ENCODE data around the gene FAM241B. TPM values are rescaled to one million over a fixed set of nuclear protein-coding genes. Genes with fewer than 3 reads are reported as not detected.

The FAM241B gene
- total RNA-seq, 2 donors from 2014 or later, result 0.66 to 1.8 TPM

- ATAC-seq, result no peak
- Histone ChIP-seq H3K27me3 (no peaks in the 10 kb centered on the region), H3K4me1 (no peaks in the 10 kb centered on the region), H3K27ac (no peak overlapping the region), H3K36me3 (replicated peaks in 1 of 2; ENCODE audit: insufficient read depth in 1 of 2, low read depth in 2 of 2) (no peaks in the 10 kb centered on the region), H3K9me3 (no peaks in the 10 kb centered on the region), H3K4me3 (no peak overlapping the region)
- intact Hi-C loops (cut with DNase I), result no loop called here
- 16 to 23% methylated on average over 3 of the region's 3 CpGs for WGBS, 2 donors
- TF ChIP-seq POLR2A (IDR thresholded peaks at IDR 0.05), result no peak
- TF ChIP-seq, protein P1, sequence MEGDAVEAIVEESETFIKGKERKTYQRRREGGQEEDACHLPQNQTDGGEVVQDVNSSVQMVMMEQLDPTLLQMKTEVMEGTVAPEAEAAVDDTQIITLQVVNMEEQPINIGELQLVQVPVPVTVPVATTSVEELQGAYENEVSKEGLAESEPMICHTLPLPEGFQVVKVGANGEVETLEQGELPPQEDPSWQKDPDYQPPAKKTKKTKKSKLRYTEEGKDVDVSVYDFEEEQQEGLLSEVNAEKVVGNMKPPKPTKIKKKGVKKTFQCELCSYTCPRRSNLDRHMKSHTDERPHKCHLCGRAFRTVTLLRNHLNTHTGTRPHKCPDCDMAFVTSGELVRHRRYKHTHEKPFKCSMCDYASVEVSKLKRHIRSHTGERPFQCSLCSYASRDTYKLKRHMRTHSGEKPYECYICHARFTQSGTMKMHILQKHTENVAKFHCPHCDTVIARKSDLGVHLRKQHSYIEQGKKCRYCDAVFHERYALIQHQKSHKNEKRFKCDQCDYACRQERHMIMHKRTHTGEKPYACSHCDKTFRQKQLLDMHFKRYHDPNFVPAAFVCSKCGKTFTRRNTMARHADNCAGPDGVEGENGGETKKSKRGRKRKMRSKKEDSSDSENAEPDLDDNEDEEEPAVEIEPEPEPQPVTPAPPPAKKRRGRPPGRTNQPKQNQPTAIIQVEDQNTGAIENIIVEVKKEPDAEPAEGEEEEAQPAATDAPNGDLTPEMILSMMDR (IDR thresholded peaks at IDR 0.05), result no peak
- DNase-seq, result no peak
These were observed 41.7 kb upstream of the FAM241B start for GRCh38 chr10:69588358-69588757.

- 45 to 63% methylated on average over 5 of the region's 5 CpGs for WGBS, 2 donors
- intact Hi-C loops (cut with DNase I), result no loop called here
- TF ChIP-seq, protein P1 (IDR thresholded peaks at IDR 0.05), result no peak
- TF ChIP-seq POLR2A (IDR thresholded peaks at IDR 0.05), result no peak
- H3K27me3 ChIP-seq, result no peaks in the 10 kb centered on the region
- no peaks in the 10 kb centered on the region for H3K9me3 ChIP-seq
- H3K4me1 ChIP-seq, result no peaks in the 10 kb centered on the region
- no peaks in the 10 kb centered on the region for H3K36me3 ChIP-seq (replicated peaks in 1 of 2; ENCODE audit: insufficient read depth in 1 of 2, low read depth in 2 of 2)
- no peak overlapping the region for H3K27ac ChIP-seq
- ATAC-seq (no peak), DNase-seq (no peak)
- H3K4me3 ChIP-seq, result no peak overlapping the region
These were observed 29.2 kb upstream of the FAM241B start for GRCh38 chr10:69600761-69601330.

DNA sequence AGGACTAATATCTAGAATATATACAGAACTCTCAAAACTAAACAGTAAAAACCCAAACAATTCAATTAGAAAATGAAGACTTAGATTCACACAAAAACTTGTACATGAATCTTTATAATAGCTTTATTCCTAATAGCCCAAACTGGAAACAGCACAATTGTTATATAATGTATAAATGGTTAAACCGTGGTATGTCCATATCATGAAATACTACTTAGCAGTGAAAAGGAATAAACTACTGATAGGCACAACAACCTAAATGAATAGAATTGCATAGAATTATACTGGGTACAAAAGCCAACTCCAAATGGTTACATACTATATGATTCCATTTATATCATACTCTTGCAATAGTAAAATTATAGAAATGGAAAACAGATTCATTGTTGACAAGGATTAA lies 21.0 kb upstream of the FAM241B start:
- intact Hi-C loops (cut with DNase I), result no loop called here
- no peaks in the 10 kb centered on the region for H3K27me3 ChIP-seq
- no peaks in the 10 kb centered on the region for H3K36me3 ChIP-seq (replicated peaks in 1 of 2; ENCODE audit: insufficient read depth in 1 of 2, low read depth in 2 of 2)
- no peak overlapping the region for H3K27ac ChIP-seq
- ATAC-seq (no peak), DNase-seq (no peak)
- H3K4me3 ChIP-seq, result no peak overlapping the region
- TF ChIP-seq, protein P1 (IDR thresholded peaks at IDR 0.05), result no peak
- no peak for TF ChIP-seq POLR2A (IDR thresholded peaks at IDR 0.05)
- peaks cover 0 to 10% (median 4%) of the 10 kb centered on the region in 3 donors for H3K9me3 ChIP-seq
- H3K4me1 ChIP-seq, result no peaks in the 10 kb centered on the region
- WGBS, 2 donors, result 41 to 92% methylated on average over 1 of the region's 1 CpG

DNA sequence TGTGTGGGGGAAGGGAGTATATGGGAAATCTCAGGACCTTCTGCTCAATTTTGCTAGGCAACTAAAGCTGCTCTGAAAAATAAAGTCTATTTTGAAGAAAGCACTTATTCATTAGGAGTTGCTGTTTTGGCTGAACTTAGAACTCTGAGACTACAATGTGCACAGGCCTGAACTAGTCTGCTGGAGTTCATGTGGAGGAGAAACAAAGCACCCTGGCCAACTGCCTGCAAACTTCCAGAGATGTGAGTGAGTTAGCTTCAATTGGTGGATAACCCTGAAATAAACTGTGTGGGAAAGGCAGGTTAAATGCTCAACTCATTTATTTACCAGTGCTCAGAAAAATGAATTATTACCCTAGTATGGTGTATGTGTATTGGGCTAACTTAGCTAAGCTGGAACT lies 17.3 kb upstream of the FAM241B start:
- no peak overlapping the region for H3K4me3 ChIP-seq
- no peak for DNase-seq

More for the DNA sequence above, 17.3 kb upstream of the FAM241B start:
- intact Hi-C loops (cut with DNase I), result no loop called here
- no peak for ATAC-seq
- TF ChIP-seq, protein P1 (IDR thresholded peaks at IDR 0.05), result no peak
- no peak for TF ChIP-seq POLR2A (IDR thresholded peaks at IDR 0.05)
- Histone ChIP-seq H3K27me3 (no peaks in the 10 kb centered on the region), H3K27ac (no peak overlapping the region), H3K9me3 (peaks cover 0 to 10% (median 4%) of the 10 kb centered on the region in 3 donors), H3K4me1 (no peaks in the 10 kb centered on the region), H3K36me3 (replicated peaks in 1 of 2; ENCODE audit: insufficient read depth in 1 of 2, low read depth in 2 of 2) (no peaks in the 10 kb centered on the region)

All from body of pancreas (tissue), 4 donors.